HepG2 (cell line): Measurements from ENCODE around the gene C12orf56. TPM values are rescaled to one million over a fixed set of nuclear protein-coding genes. Genes with fewer than 3 reads are reported as not detected.
A peak's percentile ranks its signal among the peaks of the same experiment; 100 is the strongest.

Source experiments
- BRD4 ChIP-seq: sonication (generic); formaldehyde crosslinking; IDR thresholded peaks from 2 replicates; pipeline ENCODE4 v1.4.0; 2020; ENCODE audit warnings: missing genetic modification reagents
- CHD2 ChIP-seq: IDR thresholded peaks from 2 replicates; pipeline ENCODE4 v1.6.1; 2011; ENCODE audit warnings: low read depth, low read length, improper control_type of control experiment
- CREB1 ChIP-seq, 2 experiments: fragments of 450-650 bp in 1 of 2; IDR thresholded peaks; 2 replicates each; pipeline ENCODE4 v1.6.1; 2016 to 2017; ENCODE audit warnings: control low read depth in 1 of 2, mild to moderate bottlenecking in 1 of 2, missing compliant biosample characterization in 1 of 2, missing genetic modification characterization in 1 of 2
- CREM ChIP-seq, 2 experiments: sonication (generic) in 1 of 2; formaldehyde crosslinking in 1 of 2; IDR thresholded peaks; 2 replicates each; pipeline versions ENCODE4 v1.4.0 to v1.6.1; 2016 to 2020; ENCODE audit warnings: antibody characterized with exemption in 1 of 2, mild to moderate bottlenecking in 1 of 2, missing genetic modification reagents in 1 of 2
- HCFC1 ChIP-seq: fragments of 150-350 bp; IDR thresholded peaks from 2 replicates; pipeline ENCODE4 v1.6.1; 2014; ENCODE audit warnings: low read depth, low read length
- KDM5B ChIP-seq: sonication (generic); formaldehyde crosslinking; IDR thresholded peaks from 2 replicates; pipeline ENCODE4 v1.4.0; 2020; ENCODE audit warnings: missing genetic modification reagents, mild to moderate bottlenecking, borderline replicate concordance
- MED1 ChIP-seq: sonication (generic); formaldehyde crosslinking; IDR thresholded peaks from 2 replicates; pipeline ENCODE4 v1.4.0; 2020; ENCODE audit warnings: missing genetic modification reagents
- NFRKB ChIP-seq: fragments of 450-650 bp; IDR thresholded peaks from 2 replicates; pipeline ENCODE4 v1.6.1; 2017
- POLR2G ChIP-seq: fragments of 200-400 bp; formaldehyde crosslinking; IDR thresholded peaks from 2 replicates; pipeline ENCODE4 v1.6.1; 2018; ENCODE audit warnings: mild to moderate bottlenecking, low read depth, low read length, moderate library complexity
- SIN3A ChIP-seq: IDR thresholded peaks from 2 replicates; pipeline ENCODE4 v1.6.1; 2011; ENCODE audit warnings: low read depth, mild to moderate bottlenecking, control low read depth, low read length, borderline replicate concordance
- SMAD3 ChIP-seq: sonication (generic); formaldehyde crosslinking; IDR thresholded peaks from 2 replicates; pipeline ENCODE4 v1.4.0; 2020; ENCODE audit warnings: missing genetic modification reagents
- SP4 ChIP-seq: sonication (generic); formaldehyde crosslinking; IDR thresholded peaks from 2 replicates; pipeline ENCODE4 v1.8.1; 2023; ENCODE audit warnings: mild to moderate bottlenecking, missing genetic modification reagents
- TEAD3 ChIP-seq: optimal IDR thresholded peaks from 2 replicates; pipeline ENCODE3; 2016; ENCODE audit warnings: borderline replicate concordance
- ZFYVE20 ChIP-seq: sonication (generic); formaldehyde crosslinking; IDR thresholded peaks from 2 replicates; pipeline ENCODE4 v1.8.0; 2023; ENCODE audit warnings: low read depth, mild to moderate bottlenecking, moderate library complexity, missing genetic modification reagents, borderline replicate concordance
- ZNF34 ChIP-seq: sonication (generic); formaldehyde crosslinking; IDR thresholded peaks from 2 replicates; pipeline ENCODE4 v1.4.0; 2020; ENCODE audit warnings: mild to moderate bottlenecking, missing genetic modification reagents, borderline replicate concordance
- ZNF891 ChIP-seq: sonication (generic); formaldehyde crosslinking; IDR thresholded peaks from 2 replicates; pipeline ENCODE4 v1.5.0; 2020; ENCODE audit warnings: mild to moderate bottlenecking, missing genetic modification reagents
- polyA plus RNA-seq, 8 experiments: library from polyadenylated mRNA; depleted of rRNA in 3 of 8; stranded (reverse) in 7 of 8; unstranded in 1 of 8; fragments of >200 nt; fragmentation: Illumina TruSeq in 4 of 8; extraction: Trizol in 4 of 8; gene quantifications; 2 replicates each; pipeline versions ENCODE4 v1.2.1 to v1.2.3, GENCODE V29; 2011 to 2016; ENCODE audit warnings: low read depth in 4 of 8, missing spikeins in 1 of 8, mixed read lengths in 1 of 8; ENCODE audit not compliant: insufficient read depth in 1 of 8
- total RNA-seq, 5 experiments: library from RNA; depleted of rRNA; stranded (reverse); fragments of >200 nt; fragmentation: Illumina TruSeq; extraction: Trizol; gene quantifications; 2 replicates each; pipeline ENCODE4 v1.2.3, GENCODE V29; 2016; ENCODE audit warnings: low read depth in 1 of 5
- TF ChIP-seq, protein P1 (sequence below): sonication (generic); formaldehyde crosslinking; IDR thresholded peaks from 2 replicates; pipeline ENCODE4 v1.4.0; 2020; ENCODE audit warnings: missing genetic modification reagents
- TF ChIP-seq, protein P2 (sequence below): sonication (generic); formaldehyde crosslinking; IDR thresholded peaks from 2 replicates; pipeline ENCODE4 v1.5.1; 2020; ENCODE audit warnings: missing genetic modification reagents, mild to moderate bottlenecking, borderline replicate concordance
- TF ChIP-seq, protein P3 (sequence below): IDR thresholded peaks from 2 replicates; pipeline ENCODE4 v1.6.1; 2016; ENCODE audit warnings: missing genetic modification reagents, missing compliant biosample characterization
- TF ChIP-seq, protein P4 (sequence below): sonication (generic); formaldehyde crosslinking; IDR thresholded peaks from 2 replicates; pipeline ENCODE4 v1.4.0; 2020; ENCODE audit warnings: mild to moderate bottlenecking, missing genetic modification reagents
- TF ChIP-seq, protein P5 (sequence below): IDR thresholded peaks from 2 replicates; pipeline ENCODE4 v1.6.1; 2016
- TF ChIP-seq, protein P6 (sequence below): sonication (generic); formaldehyde crosslinking; IDR thresholded peaks from 2 replicates; pipeline ENCODE4 v1.8.0; 2022; ENCODE audit warnings: low read depth, missing genetic modification reagents

Gene C12orf56
- total and polyA plus RNA-seq, 2 of the 13 experiments (the other 11 are each of a cell fraction or from before 2014, with no cell fraction given): 0.07 TPM; not detected in 1

DNA sequence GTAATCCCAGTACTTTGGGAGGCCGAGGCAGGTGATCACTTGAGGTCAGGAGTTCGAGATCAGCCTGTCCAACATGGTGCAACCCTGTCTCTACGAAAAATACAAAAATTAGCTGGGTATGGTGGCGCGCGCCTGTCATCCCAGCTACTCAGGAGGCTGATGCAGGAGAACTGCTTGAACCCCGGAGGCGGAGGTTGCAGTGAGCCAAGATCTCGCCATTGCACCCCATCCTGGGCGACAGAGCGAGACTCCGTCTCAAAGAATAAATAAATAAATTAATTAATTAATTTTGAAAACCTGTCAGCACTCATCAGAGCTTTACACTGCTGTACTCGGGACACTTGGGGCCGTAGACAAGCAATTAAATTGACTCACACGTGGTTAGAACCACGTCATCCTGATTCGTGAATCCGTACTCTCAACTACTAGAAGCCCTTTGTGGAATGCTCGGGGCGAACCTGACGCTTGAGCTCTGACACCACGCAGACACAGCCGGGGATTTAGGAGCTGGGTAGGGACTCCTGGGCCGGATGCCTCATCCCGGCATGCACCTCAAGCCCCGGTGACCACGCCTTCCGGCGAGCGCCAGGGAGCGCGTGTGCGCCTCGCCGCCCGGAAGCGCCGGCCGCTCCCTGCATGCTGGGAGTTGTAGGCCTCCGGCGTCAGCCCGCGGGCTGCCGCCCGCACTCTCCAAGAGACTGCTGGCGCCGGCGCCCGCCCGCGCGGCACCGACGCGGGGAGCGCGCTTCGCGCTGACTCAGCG lies 13.3 kb upstream of the C12orf56 start, which contains the start of gene XPOT (continued):
- TF ChIP-seq, protein P1, sequence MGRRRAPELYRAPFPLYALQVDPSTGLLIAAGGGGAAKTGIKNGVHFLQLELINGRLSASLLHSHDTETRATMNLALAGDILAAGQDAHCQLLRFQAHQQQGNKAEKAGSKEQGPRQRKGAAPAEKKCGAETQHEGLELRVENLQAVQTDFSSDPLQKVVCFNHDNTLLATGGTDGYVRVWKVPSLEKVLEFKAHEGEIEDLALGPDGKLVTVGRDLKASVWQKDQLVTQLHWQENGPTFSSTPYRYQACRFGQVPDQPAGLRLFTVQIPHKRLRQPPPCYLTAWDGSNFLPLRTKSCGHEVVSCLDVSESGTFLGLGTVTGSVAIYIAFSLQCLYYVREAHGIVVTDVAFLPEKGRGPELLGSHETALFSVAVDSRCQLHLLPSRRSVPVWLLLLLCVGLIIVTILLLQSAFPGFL: no peak
- TF ChIP-seq KDM5B (0 out of 2 replicates have a peak, but pooled peaks have one; percentile 19), HCFC1 (peak; percentile 87), ZNF34 (no peak), TEAD3 (peak; percentile 19), SP4 (CRISPR knock-in tag) (peak; percentile 63), CREB1 (IDR thresholded peaks at IDR 0.05) (peak; percentile 76), CREB1 (CRISPR knock-in tag; IDR thresholded peaks at IDR 0.05) (no peak; the same call in 1 of the 2 replicates), CHD2 (0 out of 2 replicates have a peak, but pooled peaks have one; percentile 30), SIN3A (peak; percentile 89; the same call in 1 of the 2 replicates), POLR2G (peak; percentile 93), ZNF891 (CRISPR knock-in tag) (no peak), MED1 (CRISPR knock-in tag) (peak; percentile 42; the same call in 1 of the 2 replicates), SMAD3 (CRISPR knock-in tag) (peak; percentile 55), BRD4 (CRISPR knock-in tag) (0 out of 2 replicates have a peak, but pooled peaks have one; percentile 8), NFRKB (no peak), CREM (IDR thresholded peaks at IDR 0.05) (peak; percentile 53), CREM (CRISPR knock-in tag; IDR thresholded peaks at IDR 0.05) (no peak), ZFYVE20 (CRISPR knock-in tag) (no peak)
- TF ChIP-seq, protein P2, sequence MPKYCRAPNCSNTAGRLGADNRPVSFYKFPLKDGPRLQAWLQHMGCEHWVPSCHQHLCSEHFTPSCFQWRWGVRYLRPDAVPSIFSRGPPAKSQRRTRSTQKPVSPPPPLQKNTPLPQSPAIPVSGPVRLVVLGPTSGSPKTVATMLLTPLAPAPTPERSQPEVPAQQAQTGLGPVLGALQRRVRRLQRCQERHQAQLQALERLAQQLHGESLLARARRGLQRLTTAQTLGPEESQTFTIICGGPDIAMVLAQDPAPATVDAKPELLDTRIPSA (CRISPR knock-in tag): no peak
- TF ChIP-seq, protein P3, sequence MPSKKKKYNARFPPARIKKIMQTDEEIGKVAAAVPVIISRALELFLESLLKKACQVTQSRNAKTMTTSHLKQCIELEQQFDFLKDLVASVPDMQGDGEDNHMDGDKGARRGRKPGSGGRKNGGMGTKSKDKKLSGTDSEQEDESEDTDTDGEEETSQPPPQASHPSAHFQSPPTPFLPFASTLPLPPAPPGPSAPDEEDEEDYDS: peak; percentile 66
- TF ChIP-seq, protein P4, sequence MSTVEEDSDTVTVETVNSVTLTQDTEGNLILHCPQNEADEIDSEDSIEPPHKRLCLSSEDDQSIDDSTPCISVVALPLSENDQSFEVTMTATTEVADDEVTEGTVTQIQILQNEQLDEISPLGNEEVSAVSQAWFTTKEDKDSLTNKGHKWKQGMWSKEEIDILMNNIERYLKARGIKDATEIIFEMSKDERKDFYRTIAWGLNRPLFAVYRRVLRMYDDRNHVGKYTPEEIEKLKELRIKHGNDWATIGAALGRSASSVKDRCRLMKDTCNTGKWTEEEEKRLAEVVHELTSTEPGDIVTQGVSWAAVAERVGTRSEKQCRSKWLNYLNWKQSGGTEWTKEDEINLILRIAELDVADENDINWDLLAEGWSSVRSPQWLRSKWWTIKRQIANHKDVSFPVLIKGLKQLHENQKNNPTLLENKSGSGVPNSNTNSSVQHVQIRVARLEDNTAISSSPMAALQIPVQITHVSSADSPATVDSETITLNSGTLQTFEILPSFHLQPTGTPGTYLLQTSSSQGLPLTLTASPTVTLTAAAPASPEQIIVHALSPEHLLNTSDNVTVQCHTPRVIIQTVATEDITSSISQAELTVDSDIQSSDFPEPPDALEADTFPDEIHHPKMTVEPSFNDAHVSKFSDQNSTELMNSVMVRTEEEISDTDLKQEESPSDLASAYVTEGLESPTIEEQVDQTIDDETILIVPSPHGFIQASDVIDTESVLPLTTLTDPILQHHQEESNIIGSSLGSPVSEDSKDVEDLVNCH: no peak; the same call in 1 of the 2 replicates
- TF ChIP-seq, protein P5, sequence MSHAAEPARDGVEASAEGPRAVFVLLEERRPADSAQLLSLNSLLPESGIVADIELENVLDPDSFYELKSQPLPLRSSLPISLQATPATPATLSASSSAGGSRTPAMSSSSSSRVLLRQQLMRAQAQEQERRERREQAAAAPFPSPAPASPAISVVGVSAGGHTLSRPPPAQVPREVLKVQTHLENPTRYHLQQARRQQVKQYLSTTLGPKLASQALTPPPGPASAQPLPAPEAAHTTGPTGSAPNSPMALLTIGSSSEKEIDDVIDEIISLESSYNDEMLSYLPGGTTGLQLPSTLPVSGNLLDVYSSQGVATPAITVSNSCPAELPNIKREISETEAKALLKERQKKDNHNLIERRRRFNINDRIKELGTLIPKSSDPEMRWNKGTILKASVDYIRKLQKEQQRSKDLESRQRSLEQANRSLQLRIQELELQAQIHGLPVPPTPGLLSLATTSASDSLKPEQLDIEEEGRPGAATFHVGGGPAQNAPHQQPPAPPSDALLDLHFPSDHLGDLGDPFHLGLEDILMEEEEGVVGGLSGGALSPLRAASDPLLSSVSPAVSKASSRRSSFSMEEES (CRISPR knock-in tag): peak; percentile 37
- TF ChIP-seq, protein P6, sequence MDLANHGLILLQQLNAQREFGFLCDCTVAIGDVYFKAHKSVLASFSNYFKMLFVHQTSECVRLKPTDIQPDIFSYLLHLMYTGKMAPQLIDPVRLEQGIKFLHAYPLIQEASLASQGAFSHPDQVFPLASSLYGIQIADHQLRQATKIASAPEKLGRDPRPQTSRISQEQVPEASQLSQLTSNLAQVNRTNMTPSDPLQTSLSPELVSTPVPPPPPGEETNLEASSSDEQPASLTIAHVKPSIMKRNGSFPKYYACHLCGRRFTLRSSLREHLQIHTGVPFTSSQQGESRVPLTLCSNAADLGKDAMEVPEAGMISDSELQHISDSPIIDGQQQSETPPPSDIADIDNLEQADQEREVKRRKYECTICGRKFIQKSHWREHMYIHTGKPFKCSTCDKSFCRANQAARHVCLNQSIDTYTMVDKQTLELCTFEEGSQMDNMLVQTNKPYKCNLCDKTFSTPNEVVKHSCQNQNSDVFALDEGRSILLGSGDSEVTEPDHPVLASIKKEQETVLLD (CRISPR knock-in tag): peak; percentile 92
